Caco-2 (cell line): ENCODE results near the gene KRTAP10-2. TPM values are rescaled to one million over a fixed set of nuclear protein-coding genes. Genes with fewer than 3 reads are reported as not detected.

Source experiments
- BruUV-seq: library from RNA; stranded (reverse); fragments of 400-500 nt; replicated peaks from 2 replicates; lab custom pipeline; 2021; lab: Mats Ljungman, UMichigan
- CTCF ChIA-PET: fragments of 300-600 bp; sonication (Branson Sonifier 250); formaldehyde crosslinking; loops from one replicate; lab custom pipeline; 2022; ENCODE audit warnings: antibody characterized with exemption; lab: Charles Lee
- POLR2A ChIA-PET: fragments of 300-600 bp; sonication (Branson Sonifier 250); formaldehyde crosslinking; loops from one replicate; lab custom pipeline; 2022; ENCODE audit warnings: antibody characterized with exemption; lab: Charles Lee
- DNase-seq, 2 experiments: peaks; one replicate each; pipeline versions ENCODE4 v3.0.0 to v3.0.0-alpha.2; 2020 to 2022
- H3K27me3 ChIP-seq: replicated peaks from 2 replicates; pipeline ENCODE4 v1.6.0; 2011; ENCODE audit warnings: low read length; ENCODE audit not compliant: control insufficient read depth, insufficient read depth
- H3K36me3 ChIP-seq: 2 replicates; pipeline ENCODE4 v1.5.1; 2011; ENCODE audit warnings: low read length; ENCODE audit not compliant: control insufficient read depth, insufficient read depth
- H3K4me1 ChIP-seq: fragments of 250-450 bp; sonication (Bioruptor Pico); 2 replicates; pipeline ENCODE4 v1.5.1; 2020; ENCODE audit warnings: mild to moderate bottlenecking
- H3K4me3 ChIP-seq: 2 replicates; pipeline ENCODE4 v1.5.1; 2011; ENCODE audit warnings: low read depth, mild to moderate bottlenecking, control low read depth, low read length
- H3K9me3 ChIP-seq: fragments of 250-450 bp; sonication (Bioruptor Pico); 2 replicates; pipeline ENCODE4 v1.5.1; 2020; ENCODE audit warnings: mild to moderate bottlenecking, moderate library complexity
- H3K27ac Mint-ChIP-seq: one replicate; pipeline ENCODE4 v1.8.0; 2022; ENCODE audit warnings: mixed read lengths; ENCODE audit not compliant: unreplicated experiment
- H3K27me3 Mint-ChIP-seq: one replicate; pipeline ENCODE4 v1.8.0; 2022; ENCODE audit warnings: mixed read lengths; ENCODE audit not compliant: insufficient read depth, unreplicated experiment
- H3K36me3 Mint-ChIP-seq: one replicate; pipeline ENCODE4 v1.8.0; 2022; ENCODE audit warnings: mild to moderate bottlenecking, mixed read lengths; ENCODE audit not compliant: insufficient read depth, unreplicated experiment
- H3K4me1 Mint-ChIP-seq: one replicate; pipeline ENCODE4 v1.8.0; 2022; ENCODE audit warnings: low read depth, mixed read lengths; ENCODE audit not compliant: unreplicated experiment
- H3K4me3 Mint-ChIP-seq: one replicate; pipeline ENCODE4 v1.8.0; 2022; ENCODE audit warnings: mild to moderate bottlenecking, moderate library complexity, mixed read lengths; ENCODE audit not compliant: unreplicated experiment
- H3K9me3 Mint-ChIP-seq: one replicate; pipeline ENCODE4 v1.8.0; 2022; ENCODE audit warnings: mixed read lengths; ENCODE audit not compliant: unreplicated experiment
- intact Hi-C: fragments of 100-400 bp; cut with micrococcal nuclease; formaldehyde crosslinking; loops from one replicate; pipeline ENCODE4 v1.10.0; 2022; ENCODE audit not compliant: unreplicated experiment
- total RNA-seq: library from RNA; stranded (reverse); gene quantifications from 2 replicates; pipeline ENCODE4 v1.2.3, GENCODE V29; 2022
- TF ChIP-seq, protein P1 (sequence below), 2 experiments: fragments of 200-600 bp in 1 of 2; IDR thresholded peaks; 1 replicate in 1 of 2; 2 replicates in 1 of 2; pipeline versions ENCODE4 v1.5.1 to v1.8.0; 2011 to 2022; ENCODE audit warnings: antibody characterized with exemption in 1 of 2, control low read depth in 1 of 2, inconsistent platforms in 1 of 2, low read depth in 1 of 2, low read length in 1 of 2, mild to moderate bottlenecking in 1 of 2, moderate library complexity in 1 of 2; ENCODE audit not compliant: insufficient read depth in 1 of 2, severe bottlenecking in 1 of 2, unreplicated experiment in 1 of 2

KRTAP10-2 gene
- total RNA-seq, 1 experiment from 2014 or later: not detected

- Mint-ChIP-seq H3K27me3 (peaks cover 3% of the 10 kb centered on the region), H3K4me3 (no peak overlapping the region), H3K27ac (no peak overlapping the region), H3K9me3 (peaks cover 18% of the 10 kb centered on the region), H3K4me1 (no peaks in the 10 kb centered on the region), H3K36me3 (no peaks in the 10 kb centered on the region)
- BruUV-seq: no TSS peak
- H3K36me3 ChIP-seq: no peaks in the 10 kb centered on the region
- intact Hi-C loops: no loop called here
- H3K27me3 ChIP-seq: no peaks in the 10 kb centered on the region
- TF ChIP-seq, protein P1, sequence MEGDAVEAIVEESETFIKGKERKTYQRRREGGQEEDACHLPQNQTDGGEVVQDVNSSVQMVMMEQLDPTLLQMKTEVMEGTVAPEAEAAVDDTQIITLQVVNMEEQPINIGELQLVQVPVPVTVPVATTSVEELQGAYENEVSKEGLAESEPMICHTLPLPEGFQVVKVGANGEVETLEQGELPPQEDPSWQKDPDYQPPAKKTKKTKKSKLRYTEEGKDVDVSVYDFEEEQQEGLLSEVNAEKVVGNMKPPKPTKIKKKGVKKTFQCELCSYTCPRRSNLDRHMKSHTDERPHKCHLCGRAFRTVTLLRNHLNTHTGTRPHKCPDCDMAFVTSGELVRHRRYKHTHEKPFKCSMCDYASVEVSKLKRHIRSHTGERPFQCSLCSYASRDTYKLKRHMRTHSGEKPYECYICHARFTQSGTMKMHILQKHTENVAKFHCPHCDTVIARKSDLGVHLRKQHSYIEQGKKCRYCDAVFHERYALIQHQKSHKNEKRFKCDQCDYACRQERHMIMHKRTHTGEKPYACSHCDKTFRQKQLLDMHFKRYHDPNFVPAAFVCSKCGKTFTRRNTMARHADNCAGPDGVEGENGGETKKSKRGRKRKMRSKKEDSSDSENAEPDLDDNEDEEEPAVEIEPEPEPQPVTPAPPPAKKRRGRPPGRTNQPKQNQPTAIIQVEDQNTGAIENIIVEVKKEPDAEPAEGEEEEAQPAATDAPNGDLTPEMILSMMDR (IDR thresholded peaks at IDR 0.05; ENCODE audit: insufficient read depth in 1 of 2, low read depth in 1 of 2, low read length in 1 of 2, severe bottlenecking in 1 of 2, unreplicated experiment in 1 of 2): no peak
- no peak overlapping the region for H3K4me3 ChIP-seq
- DNase-seq: no peak
- ChIA-PET CTCF (no interaction called here), POLR2A (no interaction called here)
- peaks cover 6% of the 10 kb centered on the region for H3K9me3 ChIP-seq
- 0 out of 2 replicates have a peak, but pooled peaks cover 3% of the 10 kb centered on the region for H3K4me1 ChIP-seq
These were observed 3.5 kb downstream of the KRTAP10-2 start for GRCh38 chr21:44547656-44548331.

GRCh38 chr21:44544566-44544965 lies 6.7 kb downstream of the KRTAP10-2 start:
- Histone ChIP-seq H3K36me3 (no peaks in the 10 kb centered on the region), H3K4me1 (0 out of 2 replicates have a peak, but pooled peaks cover 3% of the 10 kb centered on the region), H3K27me3 (no peaks in the 10 kb centered on the region), H3K4me3 (no peak overlapping the region), H3K9me3 (peaks cover 6% of the 10 kb centered on the region)
- TF ChIP-seq, protein P1 (IDR thresholded peaks at IDR 0.05; ENCODE audit: insufficient read depth in 1 of 2, low read depth in 1 of 2, low read length in 1 of 2, severe bottlenecking in 1 of 2, unreplicated experiment in 1 of 2): no peak
- no peak for DNase-seq
- no peaks in the 10 kb centered on the region for H3K36me3 Mint-ChIP-seq
- CTCF ChIA-PET: no interaction called here
- POLR2A ChIA-PET: no interaction called here
- intact Hi-C loops: no loop called here
- BruUV-seq: no TSS peak
- peaks cover 1% of the 10 kb centered on the region for H3K27me3 Mint-ChIP-seq
- H3K4me3 Mint-ChIP-seq: no peak overlapping the region
- H3K4me1 Mint-ChIP-seq: no peaks in the 10 kb centered on the region
- H3K27ac Mint-ChIP-seq: no peak overlapping the region
- peaks cover 18% of the 10 kb centered on the region for H3K9me3 Mint-ChIP-seq

- H3K27me3 ChIP-seq: no peaks in the 10 kb centered on the region
- no peak overlapping the region for H3K27ac Mint-ChIP-seq
- no peaks in the 10 kb centered on the region for H3K4me1 Mint-ChIP-seq
- BruUV-seq: no TSS peak
- intact Hi-C loops: no loop called here
- H3K36me3 Mint-ChIP-seq: no peaks in the 10 kb centered on the region
- ChIA-PET CTCF (interaction anchor here (0.6 kb wide), 1 partner anchor 81 kb away, joined by 3 read pairs; no protein-coding TSS in a partner anchor), POLR2A (no interaction called here)
- H3K4me1 ChIP-seq: no peaks in the 10 kb centered on the region
- no peak overlapping the region for H3K4me3 Mint-ChIP-seq
- peaks cover 6% of the 10 kb centered on the region for H3K27me3 Mint-ChIP-seq
- H3K9me3 ChIP-seq: peaks cover 6% of the 10 kb centered on the region
- no peak overlapping the region for H3K4me3 ChIP-seq
- TF ChIP-seq, protein P1 (IDR thresholded peaks at IDR 0.05; ENCODE audit: insufficient read depth in 1 of 2, low read depth in 1 of 2, low read length in 1 of 2, severe bottlenecking in 1 of 2, unreplicated experiment in 1 of 2): no peak
- H3K36me3 ChIP-seq: no peaks in the 10 kb centered on the region
- DNase-seq: no peak
- H3K9me3 Mint-ChIP-seq: peaks cover 14% of the 10 kb centered on the region
These were observed 8.6 kb downstream of the KRTAP10-2 start for GRCh38 chr21:44542716-44543115.
